HCT116 (cell line): ENCODE results near the gene WDR37.

ENCODE experiments used
- CTCF ChIP-seq, 3 experiments: fragments of 200-600 bp in 1 of 3; sonication (generic) in 1 of 3; IDR thresholded peaks in 2 of 3; conservative IDR thresholded peaks in 1 of 3; 2 replicates each; pipeline ENCODE4 v1.5.1; 2012 to 2017; ENCODE audit warnings: low read depth in 2 of 3, low read length in 2 of 3, antibody characterized with exemption in 1 of 3, borderline replicate concordance in 1 of 3, control low read depth in 1 of 3, mild to moderate bottlenecking in 1 of 3, mixed read lengths in 1 of 3, mixed run types in 1 of 3, moderate library complexity in 1 of 3; ENCODE audit not compliant: insufficient read depth in 1 of 3
- ZBTB33 ChIP-seq: IDR thresholded peaks from 2 replicates; pipeline ENCODE4 v1.6.1; 2011; ENCODE audit warnings: mild to moderate bottlenecking, low read length, moderate library complexity; ENCODE audit not compliant: insufficient replicate concordance; ENCODE audit errors: extremely low read depth

- no peak for TF ChIP-seq CTCF (IDR thresholded peaks at IDR 0.05 in 2 of 3, conservative IDR thresholded peaks at IDR 0.05 in 1 of 3; ENCODE audit: borderline replicate concordance in 1 of 3, insufficient read depth in 1 of 3, low read depth in 2 of 3, low read length in 2 of 3)
- no peak for TF ChIP-seq ZBTB33
Observed at GRCh38 chr10:1121271-1121970, 65.2 kb downstream of the WDR37 start.
